CD4-positive, alpha-beta T cell treated with Interleukin-10 for 1 hour (primary cell): ENCODE results near the gene KDM7A.

Experiments
- DNase-seq: peaks from one replicate; pipeline ENCODE4 v3.0.0-alpha.2; 2020

Gene KDM7A

DNA sequence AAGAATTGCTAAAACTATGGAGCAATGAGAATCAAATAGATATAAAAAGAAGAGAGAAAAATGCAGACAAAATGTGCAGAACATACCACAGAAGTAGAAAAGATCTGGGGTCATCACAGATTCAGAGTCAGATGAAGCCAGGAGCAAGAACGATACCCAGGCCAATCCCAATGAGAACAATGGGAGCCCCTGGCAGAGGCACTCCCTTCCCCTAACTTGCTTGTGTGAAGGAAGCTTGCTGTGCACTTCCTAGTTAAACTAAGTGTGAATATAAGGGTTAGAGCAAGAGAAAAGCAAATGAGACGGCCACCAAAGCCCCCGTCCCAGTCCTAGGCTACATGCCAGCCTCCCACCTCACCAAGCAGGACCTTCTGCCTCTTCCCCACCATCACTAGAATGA, 126.7 kb downstream of the KDM7A start:
- no peak for DNase-seq

DNA sequence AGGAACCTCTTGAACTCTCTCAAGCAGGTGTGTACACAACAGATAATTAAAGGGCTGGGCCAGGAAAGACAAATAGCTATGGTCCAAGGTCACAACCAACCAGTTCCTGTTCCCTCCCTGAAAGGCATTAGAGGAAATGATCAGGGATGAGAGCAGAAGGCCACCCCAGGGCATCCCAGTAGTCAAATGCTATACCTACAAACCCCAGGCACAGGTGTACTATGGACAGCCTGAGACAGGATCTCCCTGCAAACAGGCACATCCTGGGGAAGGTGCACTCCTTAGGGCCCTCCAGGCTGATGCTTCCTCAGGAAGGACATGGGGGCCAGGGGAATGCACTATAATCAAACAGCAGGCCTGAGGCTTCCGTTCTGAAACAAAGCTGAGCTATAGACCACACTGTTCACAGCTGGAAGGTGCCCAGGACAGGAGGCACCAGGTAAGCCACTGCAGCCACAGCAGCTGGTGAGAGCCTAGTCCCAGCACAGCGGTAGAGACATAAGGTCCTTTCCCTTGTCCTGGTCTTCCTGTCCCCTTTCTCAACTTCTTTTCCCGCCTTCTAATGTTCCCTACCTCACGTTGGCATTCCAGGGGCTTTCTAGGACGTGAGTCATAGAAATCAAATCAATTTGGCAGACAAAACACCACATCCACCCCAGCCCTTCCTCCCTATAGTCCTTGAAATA, 127.3 kb downstream of the KDM7A start:
- DNase-seq: no peak

DNA sequence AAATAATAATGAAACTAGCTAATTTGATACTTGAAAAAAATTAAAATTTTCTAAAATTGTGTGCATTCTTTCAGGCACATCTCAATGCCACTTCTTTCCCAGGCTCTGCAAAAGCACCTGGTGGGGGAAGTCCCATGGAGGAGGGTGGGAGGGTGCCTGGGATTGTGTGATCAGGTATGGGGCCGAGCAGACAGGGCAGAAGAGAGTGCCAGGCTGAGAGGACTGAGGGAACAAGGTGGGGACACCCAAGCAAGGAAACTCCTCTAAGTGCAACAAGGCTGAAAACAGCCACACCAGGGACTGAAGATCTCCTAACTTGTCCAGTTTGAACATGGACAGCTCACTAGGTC, 127.8 kb downstream of the KDM7A start:
- DNase-seq: no peak

DNA sequence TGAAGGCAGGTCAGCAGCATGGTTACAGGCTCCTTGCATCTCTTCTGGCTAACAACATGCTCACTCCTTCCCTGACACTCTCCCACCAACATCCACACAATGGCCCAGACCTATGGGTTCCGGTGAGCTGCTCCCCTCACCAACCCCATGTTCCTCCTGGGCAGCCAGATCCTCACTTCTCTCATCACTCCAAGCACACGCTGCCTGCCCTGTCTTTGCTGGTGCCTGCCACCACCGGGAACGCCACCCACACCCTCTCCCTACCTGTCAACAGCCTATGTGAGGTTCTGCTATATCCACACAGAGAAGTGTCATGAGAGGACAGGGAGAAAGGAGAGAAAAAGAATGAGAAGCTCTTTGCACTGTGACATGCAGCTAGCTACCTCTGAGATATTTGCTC, 128.6 kb downstream of the KDM7A start:
- no peak for DNase-seq

DNA sequence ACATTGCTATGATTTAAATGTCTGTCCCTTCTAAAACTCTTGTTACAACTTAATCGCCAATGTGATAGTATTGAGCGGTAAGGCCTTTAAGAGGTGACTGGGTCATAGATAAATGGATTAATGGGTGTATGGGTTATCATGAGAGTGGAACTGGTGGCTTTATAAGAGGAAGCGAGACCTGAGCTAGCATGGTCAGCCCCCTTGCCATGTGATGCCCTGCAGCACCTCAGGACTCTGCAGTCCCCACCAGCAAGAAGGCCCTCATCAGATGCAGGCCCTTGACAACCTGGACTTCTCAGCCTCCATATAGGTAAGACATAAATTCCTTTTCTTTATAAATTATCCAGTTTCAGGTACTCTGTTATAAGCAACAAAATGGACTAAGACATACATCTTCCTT, 129.6 kb downstream of the KDM7A start:
- DNase-seq: no peak

DNA sequence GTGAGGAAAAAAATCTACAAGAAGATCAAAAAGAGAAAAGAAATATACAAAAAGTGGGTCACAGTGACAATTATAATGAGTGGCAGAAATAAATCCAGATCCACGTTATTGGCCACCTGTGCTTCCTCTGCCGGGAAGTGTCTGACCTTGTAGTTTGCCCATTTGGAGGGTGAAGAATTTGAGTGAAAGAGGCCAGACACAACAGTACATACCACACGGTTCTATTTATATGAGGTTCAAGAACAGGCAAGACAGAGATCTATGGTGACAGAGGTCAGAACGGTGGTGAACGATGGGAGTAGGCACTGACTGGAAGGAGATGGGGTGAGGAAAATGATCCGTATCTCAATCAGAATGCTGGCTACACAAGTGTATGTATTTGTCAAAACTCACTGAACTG, 131.1 kb downstream of the KDM7A start:
- no peak for DNase-seq

DNA sequence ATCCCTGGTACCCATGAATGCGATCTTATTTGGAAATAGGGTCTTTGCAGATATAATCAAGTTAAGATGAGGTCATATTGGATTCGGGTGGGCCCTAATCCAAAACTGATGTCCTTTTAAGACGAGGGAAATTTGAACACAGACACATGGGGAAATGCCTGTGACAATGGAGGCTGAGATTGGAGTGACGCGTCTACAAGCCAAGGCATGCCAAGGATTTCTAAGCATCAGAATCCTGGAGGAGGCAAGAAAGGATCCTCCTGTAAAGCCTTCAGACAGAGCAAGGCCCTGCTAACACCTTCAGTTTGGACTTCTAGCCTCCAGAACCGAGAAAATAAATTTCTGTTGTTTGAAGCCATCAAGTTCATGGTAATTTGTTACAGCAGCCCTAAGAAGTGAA, 132.5 kb downstream of the KDM7A start:
- DNase-seq: no peak

DNA sequence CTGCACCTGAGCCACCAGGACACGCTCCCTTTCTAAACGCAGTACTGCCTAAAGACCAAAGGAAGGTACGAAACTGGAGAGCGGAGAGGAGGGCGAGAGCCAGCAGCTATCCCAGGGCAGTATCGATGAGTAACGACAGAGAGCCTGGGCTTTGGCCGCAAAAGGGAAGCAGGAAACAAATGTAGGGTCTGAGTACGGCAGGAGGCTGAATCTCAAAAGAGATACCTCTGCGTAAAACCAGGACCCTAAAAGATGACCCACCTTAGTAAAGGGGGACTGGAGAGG, 134.5 kb downstream of the KDM7A start:
- DNase-seq: no peak

DNA sequence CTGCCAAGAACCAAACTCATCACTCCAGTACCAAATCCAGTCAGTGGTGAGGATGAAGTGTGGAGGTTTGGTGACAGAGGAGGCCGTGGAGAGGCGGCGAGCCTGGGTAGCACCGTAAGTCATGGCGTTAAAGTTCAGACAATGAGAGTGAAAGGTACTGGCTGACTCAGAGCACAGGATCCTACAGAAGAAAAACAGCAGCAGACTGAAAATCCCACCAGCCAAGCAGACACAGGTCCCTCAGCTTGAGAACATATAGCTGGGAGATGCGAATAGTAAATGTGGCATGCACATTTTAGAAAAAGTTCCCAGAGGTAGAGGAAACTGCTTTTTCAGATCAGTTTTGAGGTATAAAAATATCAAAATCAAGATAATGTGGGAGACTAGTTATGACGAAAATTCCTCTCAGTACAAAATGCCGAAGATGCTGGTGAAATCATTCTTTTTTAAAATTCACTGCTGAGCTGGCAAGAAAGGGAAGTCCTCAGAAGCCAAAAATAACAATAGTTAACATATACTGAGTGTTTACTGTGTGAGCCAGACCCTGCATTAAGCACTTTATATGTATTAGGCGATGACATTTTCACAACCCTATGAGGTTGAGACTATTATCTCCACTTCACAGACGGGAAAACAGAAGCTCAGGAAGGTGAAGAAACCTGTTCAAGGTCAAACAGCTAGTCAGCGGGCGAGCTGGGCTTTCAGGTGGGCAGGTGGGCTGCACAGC, 135.0 kb downstream of the KDM7A start:
- no peak for DNase-seq

DNA sequence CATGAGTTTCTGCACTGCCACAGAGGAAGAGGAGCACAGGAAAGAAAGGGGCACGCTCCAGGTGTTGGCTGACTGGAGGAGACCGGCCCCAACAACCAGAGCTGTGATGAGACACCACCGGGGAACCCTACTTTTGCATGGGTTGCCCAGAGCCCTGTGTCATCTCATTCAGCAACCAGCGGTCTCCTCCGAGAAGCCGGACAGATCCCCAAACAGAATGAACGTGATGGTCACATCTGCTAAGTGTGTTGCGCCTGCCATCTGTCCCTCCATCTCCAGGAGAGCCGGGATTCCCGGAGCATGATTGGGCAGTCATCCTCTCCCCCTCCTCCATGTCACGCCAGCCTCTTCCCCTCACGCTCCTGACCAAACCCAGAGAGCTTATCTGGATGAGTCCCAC, 136.9 kb downstream of the KDM7A start:
- DNase-seq: no peak

DNA sequence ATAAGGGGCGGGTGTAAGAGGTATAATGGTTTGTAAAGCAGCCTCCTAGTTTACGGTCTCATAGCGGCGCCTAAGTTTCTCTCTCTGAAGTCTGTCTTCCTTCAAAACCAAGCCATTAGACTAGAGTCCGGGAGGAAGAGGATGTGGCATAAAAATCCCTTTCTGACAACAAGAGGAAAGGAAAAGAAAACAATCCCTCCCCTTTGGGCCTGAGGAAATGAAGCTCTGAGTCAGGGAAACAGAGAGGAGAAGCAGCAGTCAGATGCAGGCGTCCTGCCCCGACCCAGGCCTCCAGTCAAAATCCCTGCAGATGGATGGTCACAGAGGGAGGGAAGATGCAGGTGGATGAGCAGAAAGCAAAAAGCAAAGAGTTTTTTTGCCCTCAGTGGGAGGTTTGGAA, 137.7 kb downstream of the KDM7A start:
- DNase-seq: no peak

DNA sequence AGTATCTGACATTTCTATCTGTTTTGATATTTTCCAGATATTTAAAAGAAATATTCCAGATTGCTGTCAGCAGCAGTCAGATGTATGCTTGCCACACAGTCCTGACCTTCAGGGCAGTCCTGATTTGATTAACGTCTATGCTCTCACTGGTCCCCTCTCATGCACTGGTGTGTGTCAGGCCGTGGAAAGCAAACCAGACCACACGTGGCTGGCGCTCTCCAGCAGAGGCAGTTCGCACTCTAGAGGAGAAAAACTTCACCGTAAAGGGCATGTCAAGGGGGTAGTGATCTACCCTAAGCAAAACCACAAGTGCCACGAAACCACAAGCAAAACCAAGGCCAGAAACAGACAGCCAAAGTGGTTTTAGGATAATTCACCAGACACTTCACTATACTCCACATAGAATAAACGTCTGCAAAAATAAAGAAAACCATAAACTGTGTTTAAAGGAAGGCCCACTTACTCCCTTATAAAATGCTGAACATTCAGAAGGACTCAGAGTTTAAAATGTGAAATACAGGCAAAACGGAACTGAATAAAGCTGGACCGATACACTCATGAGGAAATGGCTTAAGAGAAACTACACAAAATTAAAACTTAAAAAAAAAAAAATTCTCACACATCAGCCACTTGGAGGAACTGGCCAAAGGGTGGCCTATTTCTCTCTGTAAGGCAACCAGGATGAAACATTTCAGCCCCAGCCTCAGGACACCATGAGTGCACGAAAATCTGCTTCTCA, 140.4 kb downstream of the KDM7A start:
- DNase-seq: peak; percentile 26

DNA sequence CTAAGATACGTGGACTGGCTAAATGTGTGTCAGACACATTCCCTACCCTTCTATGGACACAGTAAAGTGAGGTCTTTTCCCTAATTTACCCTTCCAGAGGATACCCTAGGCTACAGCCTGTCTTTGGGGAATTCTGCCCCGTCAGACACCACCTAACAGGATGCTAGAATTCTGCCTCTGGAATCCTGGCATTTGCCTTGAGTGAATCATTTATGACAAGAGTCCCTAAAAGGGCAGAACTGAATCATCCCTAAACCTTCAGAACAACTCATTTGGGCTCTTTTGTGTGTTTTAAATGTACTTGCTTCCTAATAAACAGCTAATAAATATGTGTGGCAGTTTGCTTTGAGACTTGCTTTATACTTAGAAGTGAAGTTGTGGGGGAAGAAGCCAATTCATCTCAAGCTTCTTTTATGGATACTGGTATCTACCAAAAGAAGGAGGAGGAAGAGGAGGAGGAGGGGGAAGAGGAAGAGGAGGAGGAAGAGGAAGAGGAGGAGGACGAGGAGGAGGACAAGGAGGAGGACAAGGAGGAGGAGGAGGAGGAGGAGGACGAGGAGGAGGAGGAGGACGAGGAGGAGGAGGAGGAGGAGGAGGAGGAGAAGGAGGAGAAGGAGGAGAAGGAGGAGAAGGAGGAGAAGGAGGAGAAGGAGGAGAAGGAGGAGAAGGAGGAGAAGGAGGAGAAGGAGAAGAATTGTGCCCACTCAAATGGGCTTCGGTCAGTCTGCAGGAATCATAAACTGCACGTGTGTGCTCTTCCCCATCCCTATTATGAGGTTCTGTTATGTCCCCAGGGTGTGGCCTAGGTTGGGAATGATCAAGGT, 141.2 kb downstream of the KDM7A start:
- DNase-seq: no peak
